Activated CD8-positive, alpha-beta memory T cell treated with anti-CD3 and anti-CD28 coated beads for 48 hours (primary cell): ENCODE measurements around the gene REC114.

Experiments used
- DNase-seq, 3 experiments: peaks; one replicate each; pipeline ENCODE4 v3.0.0-alpha.2; 2020; ENCODE audit warnings: low read depth in 2 of 3, low spot score in 2 of 3

Gene REC114

DNA sequence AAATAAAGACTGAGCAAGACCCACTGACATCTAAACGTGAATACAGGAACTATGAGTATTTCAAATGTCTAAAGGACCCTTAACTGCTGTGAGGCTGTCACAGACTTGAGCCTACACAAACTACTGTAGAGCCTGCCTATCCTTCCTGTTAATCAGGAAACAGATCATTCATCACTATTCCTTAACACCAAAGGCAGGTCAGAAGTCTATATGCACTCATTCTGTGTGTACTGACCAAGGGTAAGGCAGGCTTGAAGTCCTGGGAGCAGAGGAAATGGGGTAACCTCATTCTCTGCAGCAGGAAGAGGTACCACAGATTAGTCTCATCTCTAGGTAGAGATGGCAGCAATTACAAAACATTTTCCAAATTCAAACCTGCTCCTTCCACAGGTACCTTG lies 159.5 kb downstream of the REC114 start:
- DNase-seq = no peak

GRCh38 chr15:73602992-73603391 lies 160.0 kb downstream of the REC114 start:
- no peak for DNase-seq

DNA sequence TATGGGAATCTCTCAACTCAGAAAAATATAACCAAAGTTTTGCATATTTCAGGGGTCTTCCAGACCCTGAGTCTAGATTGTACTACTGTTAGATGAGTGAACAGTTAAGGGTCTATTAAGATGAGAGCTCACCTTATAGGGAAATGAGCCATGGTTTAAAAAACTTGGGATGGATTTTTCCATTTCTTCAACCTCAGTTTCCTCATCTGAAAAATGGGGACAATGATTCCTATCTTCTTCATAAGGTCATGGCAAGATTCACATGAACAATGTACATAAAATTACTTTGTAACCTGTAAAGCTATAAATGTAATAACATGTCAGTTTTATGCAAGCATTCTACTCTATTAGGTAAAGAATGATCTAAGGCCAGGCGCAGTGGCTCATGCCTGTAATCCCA lies 161.5 kb downstream of the REC114 start:
- DNase-seq = no peak

DNA sequence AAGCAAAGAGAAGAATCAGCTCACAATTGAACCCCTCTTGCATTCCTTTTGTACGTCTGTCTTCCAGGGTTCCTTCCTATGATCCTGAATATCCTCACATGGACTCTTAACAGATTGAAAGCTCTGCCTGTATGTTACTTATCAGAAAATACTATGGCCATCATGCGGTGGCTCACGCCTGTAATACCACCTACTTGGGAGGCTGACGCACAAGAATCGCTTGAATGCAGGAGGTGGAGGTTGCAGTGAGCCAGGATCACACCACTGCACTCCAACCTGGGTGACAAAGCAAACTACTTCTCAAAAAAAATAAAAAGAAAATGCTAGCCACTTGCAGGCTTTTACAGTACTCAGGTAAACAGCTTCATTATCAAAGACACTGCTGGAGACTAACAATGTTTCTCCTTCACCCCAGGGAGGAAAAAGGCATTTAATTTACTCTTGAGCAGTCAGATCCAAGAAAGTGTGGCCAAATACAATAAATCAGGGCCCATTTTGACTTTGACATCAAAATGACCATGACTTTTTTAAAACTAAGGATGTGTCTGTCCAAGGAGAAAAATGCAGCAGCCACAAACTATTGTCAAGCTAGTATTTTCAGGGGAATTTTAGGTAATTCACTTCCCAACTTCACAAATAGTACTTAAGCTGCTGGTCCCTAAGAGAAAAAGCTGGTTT lies 162.9 kb downstream of the REC114 start:
- no peak for DNase-seq

GRCh38 chr15:73607405-73607804 lies 164.4 kb downstream of the REC114 start:
- no peak for DNase-seq

DNA sequence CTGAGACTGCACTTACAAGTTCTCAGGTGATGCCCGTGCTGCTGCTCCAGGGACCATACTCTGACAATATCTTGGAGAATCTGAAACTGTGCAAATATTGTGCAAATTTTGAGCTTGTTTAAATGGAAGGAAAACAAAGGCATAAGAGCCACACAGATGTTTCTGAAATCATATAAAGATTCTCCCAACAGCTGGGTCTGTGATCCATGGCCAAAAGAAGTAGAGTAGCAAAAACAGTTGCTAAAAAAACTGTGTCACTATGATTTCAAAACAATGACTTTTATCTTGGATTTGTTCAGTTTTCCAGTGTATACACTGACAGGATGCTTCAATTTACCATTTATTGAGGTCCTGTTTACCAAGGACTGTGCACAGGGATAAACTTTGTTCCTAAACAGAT lies 164.9 kb downstream of the REC114 start:
- DNase-seq = no peak

- no peak for DNase-seq
Measured at GRCh38 chr15:73608475-73608874, 165.5 kb downstream of the REC114 start.

GRCh38 chr15:73608941-73609340 lies 166.0 kb downstream of the REC114 start:
- DNase-seq = no peak
